ENCODE data around the gene LEFTY1.

- TF ChIP-seq CTCF (IDR thresholded peaks at IDR 0.05; ENCODE audit: poor library complexity) (no peak), EZH2phosphoT487 (IDR thresholded peaks at IDR 0.05; ENCODE audit: low read depth, severe bottlenecking, unreplicated experiment) (no peak), EZH2 (IDR thresholded peaks at IDR 0.05; ENCODE audit: borderline replicate concordance) (no peak)
Measured at GRCh38 chr1:225889743-225890142, 797 bp upstream of the LEFTY1 start.

All from hepatocyte (in vitro differentiated cells).